GM21619 (cell line): ENCODE measurements around the gene STK10.

Experiments used
- ATAC-seq: cut with Tn5 transposase; IDR thresholded peaks from one replicate; pipeline ENCODE4 v1.9.1; 2021; ENCODE audit not compliant: unreplicated experiment

STK10 gene

GRCh38 chr5:172063463-172064235, 124.4 kb downstream of the STK10 start:
- ATAC-seq: no peak

GRCh38 chr5:172059661-172060100, 128.3 kb downstream of the STK10 start:
- ATAC-seq: no peak

- no peak for ATAC-seq
Measured at GRCh38 chr5:172058088-172058487, 129.9 kb downstream of the STK10 start.

GRCh38 chr5:172055996-172056395, 132.0 kb downstream of the STK10 start:
- no peak for ATAC-seq

GRCh38 chr5:172055421-172055820, 132.6 kb downstream of the STK10 start:
- ATAC-seq: no peak

- no peak for ATAC-seq
Measured at GRCh38 chr5:172054611-172055153, 133.3 kb downstream of the STK10 start.

- no peak for ATAC-seq
Measured at GRCh38 chr5:172052450-172053236, 135.4 kb downstream of the STK10 start.

- no peak for ATAC-seq
Measured at GRCh38 chr5:172051643-172052339, 136.2 kb downstream of the STK10 start.

- no peak for ATAC-seq
Measured at GRCh38 chr5:172050080-172050479, 137.9 kb downstream of the STK10 start.

- ATAC-seq: no peak
Measured at GRCh38 chr5:172049226-172049796, 138.7 kb downstream of the STK10 start.

- ATAC-seq: no peak
Measured at GRCh38 chr5:172048539-172049101, 139.4 kb downstream of the STK10 start.

GRCh38 chr5:172048170-172048422, 139.9 kb downstream of the STK10 start:
- no peak for ATAC-seq

- no peak for ATAC-seq
Measured at GRCh38 chr5:172046593-172046992, 141.4 kb downstream of the STK10 start.

GRCh38 chr5:172045315-172045632, 142.8 kb downstream of the STK10 start:
- no peak for ATAC-seq

- no peak for ATAC-seq
Measured at GRCh38 chr5:172044631-172045314, 143.3 kb downstream of the STK10 start.

GRCh38 chr5:172043865-172044264, 144.2 kb downstream of the STK10 start:
- no peak for ATAC-seq

GRCh38 chr5:172042183-172042582, 145.8 kb downstream of the STK10 start:
- ATAC-seq: no peak

- no peak for ATAC-seq
Measured at GRCh38 chr5:172038167-172038566, 149.9 kb downstream of the STK10 start.

GRCh38 chr5:172035049-172035448, 153.0 kb downstream of the STK10 start:
- ATAC-seq: no peak

GRCh38 chr5:172031894-172032461, 156.0 kb downstream of the STK10 start:
- ATAC-seq: no peak
